Stimulated activated CD4-positive, alpha-beta T cell treated with anti-CD3 and anti-CD28 coated beads, Interleukin-15, amount 100 ng/mL, for 1 hour (primary cell): ENCODE results near the gene SPATA13.
"Not testable (repeated sequence)": the region's sequence is repeated elsewhere in the genome, so short reads cannot be mapped to it uniquely, and the experiment has no call there.

Source experiments
- DNase-seq, 2 donors: peaks; one replicate each; pipeline ENCODE4 v3.0.0-alpha.2; 2020; ENCODE audit warnings: low read depth in 1 of 2, low spot score in 1 of 2

SPATA13 gene

DNA sequence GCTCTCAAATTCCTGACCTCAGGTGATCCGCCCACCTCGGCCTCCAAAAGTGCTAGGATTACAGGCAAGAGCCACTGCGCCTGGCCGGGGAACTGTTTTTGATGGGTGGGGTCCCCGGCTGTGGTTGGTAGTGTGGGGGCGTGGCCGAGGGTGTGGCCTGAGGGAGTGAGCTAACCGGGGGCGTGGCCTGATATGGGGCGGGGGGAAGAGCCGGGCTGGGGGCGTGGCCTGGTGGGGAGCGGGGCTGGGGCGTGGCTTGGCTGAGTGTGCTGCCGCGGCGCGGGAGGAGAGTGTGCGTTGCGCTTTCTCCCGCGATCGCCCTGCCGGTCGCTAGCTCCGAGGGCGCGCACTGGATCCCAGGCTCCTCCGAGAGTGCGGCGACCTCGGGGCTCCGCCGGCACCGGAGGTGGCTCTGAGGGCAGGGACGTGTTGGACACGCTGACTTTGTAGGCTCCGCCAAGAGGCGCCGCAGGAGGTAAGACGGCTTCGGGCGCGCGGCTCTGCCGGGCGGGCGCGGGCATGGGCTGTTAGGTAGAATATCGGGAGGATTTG lies at the start of gene SPATA13:
Gene SPATA13 (plus strand): TSS at position 263 of the 552 bp plus-strand sequence. CDS start 62,210 bp downstream, outside the sequence.
- DNase-seq, result peak; percentile 86 to 92

- DNase-seq, result no peak
Measured at GRCh38 chr13:24112791-24113190, 47.7 kb upstream of the SPATA13 start.

DNA sequence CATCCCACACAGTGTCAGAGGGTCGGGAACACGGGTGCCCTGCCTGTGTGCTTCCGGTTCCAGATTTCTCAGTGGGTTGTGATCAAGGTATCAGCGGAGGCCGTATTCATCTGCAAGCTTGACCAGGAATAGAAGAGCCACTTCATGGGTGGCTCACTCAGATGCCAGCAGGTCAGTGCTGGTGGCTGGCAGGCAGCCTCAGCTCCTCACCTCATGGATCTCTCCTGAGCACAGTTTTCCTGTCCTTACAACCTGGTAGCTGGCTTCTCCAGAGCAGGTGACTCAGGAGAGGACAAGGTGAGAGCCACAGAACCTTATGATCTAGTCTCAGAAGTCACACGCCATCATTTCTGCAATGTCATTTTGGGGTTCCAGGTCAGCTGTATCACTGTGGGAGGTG lies 44.8 kb upstream of the SPATA13 start:
- DNase-seq, result no peak

DNA sequence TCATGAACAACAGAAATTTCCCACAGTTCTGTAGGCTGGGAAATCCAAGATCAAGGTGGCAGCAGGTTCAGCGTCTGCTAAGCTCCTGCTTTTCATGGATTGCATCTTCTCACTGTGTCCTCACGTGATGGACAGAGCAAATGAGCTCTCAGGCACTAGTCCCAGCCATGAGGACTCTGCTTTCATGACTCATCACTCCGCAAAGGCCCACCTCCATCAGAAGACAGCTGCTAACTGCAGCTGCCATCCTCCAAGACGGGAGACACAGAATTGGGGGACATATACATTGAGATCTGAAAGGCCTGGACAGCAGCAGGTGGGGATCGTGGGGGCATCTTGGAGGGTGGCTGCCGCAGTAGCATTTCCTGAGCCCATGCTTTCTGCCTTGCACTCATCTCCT lies 44.4 kb upstream of the SPATA13 start:
- no peak for DNase-seq

DNA sequence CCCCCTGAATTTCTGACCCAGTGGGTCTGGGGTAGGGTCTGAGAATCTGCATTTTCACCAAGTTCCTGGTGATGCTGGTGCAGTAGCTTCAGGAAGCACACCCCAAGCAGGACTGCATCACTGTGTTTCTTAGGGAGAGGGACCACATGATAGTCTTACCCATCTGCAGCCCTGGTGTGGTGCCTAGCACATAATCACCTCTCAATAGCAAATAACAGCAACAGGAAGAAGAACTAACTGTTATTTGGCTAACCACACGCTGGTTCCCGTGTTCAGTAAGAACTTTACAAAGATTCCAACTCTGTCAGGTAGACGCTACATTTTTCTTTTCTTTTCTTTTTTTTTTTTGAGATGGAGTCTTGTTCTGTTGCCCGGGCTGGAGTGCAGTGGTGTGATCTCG lies 41.9 kb upstream of the SPATA13 start:
- no peak for DNase-seq

DNA sequence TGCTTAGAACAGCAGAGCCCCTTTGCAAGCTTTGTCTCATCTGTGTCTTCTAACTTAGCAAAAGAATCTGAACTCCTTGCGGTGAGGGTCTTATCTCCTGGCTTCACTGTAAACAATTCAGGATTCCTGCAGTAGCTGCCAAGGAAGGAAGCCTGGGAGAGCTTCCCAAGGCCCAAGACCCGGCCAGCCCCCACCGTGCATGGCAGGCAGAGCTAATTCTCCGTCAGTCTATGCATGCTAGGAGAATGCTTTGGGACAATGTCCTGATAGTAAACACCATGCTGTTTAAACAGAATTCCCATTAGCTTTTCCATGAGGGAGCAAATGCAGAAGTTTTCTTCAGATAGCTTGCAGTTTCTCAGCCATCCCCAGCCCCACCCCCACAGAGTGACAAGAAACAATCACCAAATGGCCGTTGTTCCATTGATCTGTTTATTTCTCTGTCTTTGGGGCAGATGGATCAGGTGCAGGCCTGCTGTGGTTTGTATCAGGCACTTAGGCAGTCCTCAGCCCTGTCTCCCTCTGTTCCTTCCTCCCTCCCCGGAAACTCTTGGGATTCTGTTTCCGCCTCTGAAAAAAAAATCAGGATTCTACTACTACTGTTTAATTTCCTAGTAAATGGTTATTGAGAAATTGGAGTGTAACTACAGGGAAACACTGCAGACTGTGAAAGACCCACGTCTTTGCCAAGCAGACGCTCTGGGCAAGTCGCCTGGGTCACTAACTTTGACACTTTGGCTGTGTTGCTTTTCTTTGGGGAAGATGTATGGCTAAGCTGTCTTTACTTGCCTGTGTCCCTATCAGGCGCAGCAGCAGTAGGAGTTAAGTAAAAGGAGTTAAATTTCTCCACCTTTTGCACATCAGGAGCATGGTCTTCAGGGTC lies 40.7 kb upstream of the SPATA13 start:
- DNase-seq, result no peak

DNA sequence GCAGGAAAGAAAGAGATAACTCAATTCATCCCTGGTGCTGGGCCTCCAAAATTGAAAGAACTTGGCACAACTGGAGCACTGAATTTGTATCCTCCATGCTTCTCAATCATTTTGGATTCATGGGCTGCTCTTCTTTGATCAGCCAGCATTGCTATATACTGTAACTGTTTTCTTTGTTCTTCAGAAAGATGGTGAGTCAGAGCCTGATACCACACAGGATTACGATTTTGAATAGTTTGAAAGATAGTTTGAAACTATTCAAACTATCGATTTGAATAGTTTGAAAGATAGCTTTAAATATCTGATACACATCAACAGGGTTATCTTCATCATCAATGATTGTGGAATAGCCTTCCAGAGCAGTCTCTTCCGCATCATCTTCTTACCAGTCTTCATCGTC lies 38.5 kb upstream of the SPATA13 start:
- not testable (repeated sequence) for DNase-seq

DNA sequence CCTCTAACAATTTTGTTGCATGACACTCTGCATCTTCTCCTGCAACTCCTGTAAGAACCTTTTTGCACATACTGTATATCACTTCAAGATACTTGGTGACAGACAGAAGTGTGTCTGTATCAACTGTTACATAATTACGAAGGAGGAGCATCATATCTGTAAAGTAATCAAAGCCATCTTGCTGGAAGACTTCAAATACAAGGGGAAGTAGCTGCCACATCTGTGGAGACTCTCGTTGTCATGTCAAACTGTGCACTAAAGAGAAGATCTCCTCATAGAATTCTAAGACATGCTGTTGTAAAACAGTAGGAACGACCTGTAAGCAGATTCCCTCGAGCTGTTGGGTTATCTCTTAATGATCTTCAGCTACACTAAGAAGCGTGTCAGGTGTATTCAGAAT lies 38.0 kb upstream of the SPATA13 start:
- no peak for DNase-seq

DNA sequence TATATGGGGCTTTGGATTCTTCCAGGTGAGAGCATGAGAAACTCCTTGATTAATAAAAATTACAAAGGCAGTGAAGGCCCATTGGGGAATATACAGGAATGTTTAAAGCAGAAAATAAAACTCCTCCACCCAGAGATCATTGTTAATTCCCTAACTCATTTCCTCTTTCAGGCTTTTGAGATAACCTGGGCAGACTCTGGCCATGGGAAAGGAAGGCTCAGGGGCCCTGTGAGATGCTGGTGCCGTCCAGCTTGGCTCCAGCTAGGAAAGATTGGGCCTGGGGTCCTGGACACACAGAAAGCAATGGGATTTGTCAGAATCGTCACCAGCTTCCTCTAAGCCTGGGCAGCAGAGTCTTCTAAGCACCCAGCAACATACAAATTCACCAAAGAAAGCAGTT lies 36.8 kb upstream of the SPATA13 start:
- DNase-seq, result no peak

GRCh38 chr13:24124789-24125476 lies 35.6 kb upstream of the SPATA13 start:
- no peak for DNase-seq

DNA sequence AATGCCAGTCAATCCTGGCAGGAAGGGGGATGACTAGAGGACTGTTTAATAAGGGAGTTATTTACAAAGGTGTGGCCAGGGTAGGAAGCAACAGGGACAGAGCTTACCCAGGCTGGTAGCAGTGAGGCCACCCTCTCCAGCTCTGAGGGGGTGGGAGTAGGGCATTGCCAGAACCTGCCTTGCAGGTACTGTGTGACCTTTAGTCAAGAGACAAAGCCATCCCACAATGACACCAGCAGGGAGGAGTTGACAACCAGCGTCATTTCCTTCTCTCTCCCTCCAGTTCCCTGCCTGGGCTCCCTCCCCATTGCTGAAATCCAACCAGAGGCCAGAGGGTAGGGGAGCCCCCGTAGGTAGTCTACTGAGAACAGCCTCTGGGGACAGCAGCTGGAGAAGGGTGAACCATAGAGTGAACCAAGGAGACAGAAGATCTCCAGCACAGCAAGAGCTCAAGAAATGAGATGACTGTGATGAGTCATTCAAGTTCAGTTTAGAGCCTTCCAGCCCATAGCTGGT lies 33.3 kb upstream of the SPATA13 start:
- DNase-seq, result no peak

GRCh38 chr13:24128112-24128511 lies 32.4 kb upstream of the SPATA13 start:
- DNase-seq, result no peak

DNA sequence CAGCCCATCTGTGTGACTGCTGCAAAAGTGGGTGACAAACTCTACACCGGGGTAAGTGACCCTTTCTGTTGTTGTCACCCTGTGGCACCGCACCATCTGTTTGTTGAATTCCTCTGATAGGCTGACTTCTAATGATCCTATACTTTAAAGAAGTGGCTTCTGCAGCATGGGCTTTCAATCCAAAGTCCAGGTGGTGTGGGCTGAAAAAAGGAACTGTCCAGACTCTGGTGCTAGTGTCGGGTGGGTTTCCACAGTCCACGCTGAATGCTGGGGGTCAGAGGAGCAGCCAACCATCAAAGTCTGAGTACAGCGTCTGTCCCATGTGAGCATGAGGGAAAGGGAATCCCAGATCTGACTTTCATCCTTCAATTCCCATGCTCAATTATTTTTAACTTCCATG lies 31.6 kb upstream of the SPATA13 start:
- DNase-seq, result no peak

- DNase-seq, result no peak
Measured at GRCh38 chr13:24129914-24130774, 30.4 kb upstream of the SPATA13 start.

GRCh38 chr13:24131749-24132148 lies 28.8 kb upstream of the SPATA13 start:
- DNase-seq, result no peak

DNA sequence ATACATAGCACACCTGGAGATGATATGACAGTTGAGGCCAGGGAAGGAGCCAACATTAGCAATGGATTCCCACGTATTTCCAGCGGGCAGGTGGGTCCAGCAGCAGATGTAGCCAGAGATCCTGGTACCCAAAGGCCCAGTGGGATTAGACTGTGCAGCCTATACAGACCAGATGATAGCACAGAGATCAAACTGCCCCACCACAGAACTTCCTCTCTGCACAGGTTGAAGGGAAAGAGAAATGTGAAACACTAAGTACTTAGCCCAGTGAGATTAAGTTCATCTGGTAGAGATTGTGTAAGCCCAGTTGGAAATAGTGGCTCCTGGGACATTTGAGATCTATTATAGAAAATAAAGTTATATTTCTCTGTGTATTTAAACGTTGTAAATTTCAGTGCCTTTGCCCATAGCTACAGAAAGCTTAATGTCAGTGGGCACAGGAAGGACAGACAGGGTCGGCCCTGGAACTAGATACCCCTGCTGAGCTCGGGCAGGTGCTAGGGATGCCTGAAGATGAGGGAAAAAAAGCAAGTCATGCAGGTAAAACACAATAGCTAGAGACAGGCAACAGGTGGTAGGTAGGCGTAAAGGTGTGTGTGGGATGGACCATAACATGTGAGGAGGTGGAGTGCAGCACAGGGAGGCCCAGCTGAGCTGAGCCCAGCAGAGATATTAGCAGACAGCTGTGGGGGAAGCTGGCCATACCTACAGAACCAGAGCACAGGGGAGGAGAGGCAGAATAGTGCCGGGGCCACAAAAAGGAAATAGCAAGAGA lies 27.3 kb upstream of the SPATA13 start:
- DNase-seq, result no peak

GRCh38 chr13:24134231-24134630 lies 26.3 kb upstream of the SPATA13 start:
- DNase-seq, result no peak

DNA sequence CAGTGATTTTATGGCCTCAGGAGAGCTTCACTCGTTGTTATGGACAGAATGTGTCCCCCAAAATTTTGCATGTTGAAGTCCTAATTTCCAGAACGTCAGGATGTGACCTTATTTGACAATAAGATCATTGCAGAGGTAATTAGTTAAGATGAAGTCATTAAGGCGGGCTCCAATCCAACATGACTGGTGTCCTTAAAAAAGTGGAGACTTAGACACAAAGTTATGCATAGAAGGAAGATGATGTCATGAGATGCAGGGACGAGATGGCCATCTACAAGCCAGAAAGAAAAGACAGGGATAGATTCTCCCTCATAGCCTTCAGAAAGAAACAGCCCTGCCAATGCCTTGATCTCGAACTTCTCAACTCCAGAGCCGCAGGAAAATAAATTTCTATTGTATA lies 25.8 kb upstream of the SPATA13 start:
- no peak for DNase-seq

DNA sequence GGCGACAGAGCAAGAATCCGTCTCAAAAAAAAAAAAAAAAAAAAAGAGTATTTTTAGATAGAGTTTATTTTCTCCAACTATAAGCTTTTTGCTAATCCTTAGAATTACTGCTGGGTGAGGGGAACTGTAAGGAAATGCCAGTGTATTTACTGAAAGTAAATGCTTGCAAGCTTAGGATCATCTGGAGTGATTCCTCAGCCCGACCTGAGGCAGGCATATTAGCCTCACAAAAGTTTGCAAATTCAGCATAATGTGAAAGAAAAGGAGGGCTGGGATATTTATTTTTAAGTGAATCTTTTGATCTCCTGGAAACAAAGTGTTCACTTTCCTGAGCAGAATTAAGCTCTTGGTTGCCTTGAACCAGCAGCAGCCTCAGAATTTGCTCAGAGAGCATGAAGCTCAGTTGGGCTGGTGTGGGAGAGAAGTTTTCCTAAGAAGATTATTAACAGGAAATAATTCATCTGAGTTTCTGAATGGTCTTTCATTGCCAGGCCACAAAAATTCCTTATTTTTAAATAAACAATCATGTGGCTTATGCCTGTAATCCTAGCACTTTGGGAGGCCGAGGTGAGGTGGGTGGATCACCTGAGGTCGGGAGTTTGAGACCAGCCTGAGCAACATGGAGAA lies 24.7 kb upstream of the SPATA13 start:
- no peak for DNase-seq

- no peak for DNase-seq
Measured at GRCh38 chr13:24138911-24139310, 21.6 kb upstream of the SPATA13 start.
